HUES48 (cell line): ENCODE results near the gene DNAJC3.
"Not testable (repeated sequence)": the region's sequence is repeated elsewhere in the genome, so short reads cannot be mapped to it uniquely, and the experiment has no call there.

ENCODE experiments used
- H3K27ac ChIP-seq: one replicate; pipeline ENCODE4 v1.7.0; 2013; ENCODE audit warnings: low read depth, low read length, inconsistent platforms
- H3K27me3 ChIP-seq: 2 replicates; pipeline ENCODE4 v1.6.1; 2013; ENCODE audit warnings: mild to moderate bottlenecking, low read length; ENCODE audit not compliant: control insufficient read depth, insufficient read depth
- H3K36me3 ChIP-seq: 2 replicates; pipeline ENCODE4 v1.6.1; 2013; ENCODE audit warnings: low read length; ENCODE audit not compliant: control insufficient read depth, insufficient read depth
- H3K4me1 ChIP-seq: 2 replicates; pipeline ENCODE4 v1.6.1; 2013; ENCODE audit warnings: mild to moderate bottlenecking, low read length; ENCODE audit not compliant: control insufficient read depth, insufficient read depth
- H3K4me3 ChIP-seq: 2 replicates; pipeline ENCODE4 v1.5.1; 2013; ENCODE audit warnings: mild to moderate bottlenecking, low read depth, low read length
- H3K9ac ChIP-seq: 2 replicates; pipeline ENCODE4 v1.6.1; 2013; ENCODE audit warnings: mild to moderate bottlenecking, low read depth, low read length, moderate library complexity
- H3K9me3 ChIP-seq: 2 replicates; pipeline ENCODE4 v1.6.1; 2013; ENCODE audit warnings: low read length; ENCODE audit not compliant: control insufficient read depth, insufficient read depth

Gene DNAJC3

DNA sequence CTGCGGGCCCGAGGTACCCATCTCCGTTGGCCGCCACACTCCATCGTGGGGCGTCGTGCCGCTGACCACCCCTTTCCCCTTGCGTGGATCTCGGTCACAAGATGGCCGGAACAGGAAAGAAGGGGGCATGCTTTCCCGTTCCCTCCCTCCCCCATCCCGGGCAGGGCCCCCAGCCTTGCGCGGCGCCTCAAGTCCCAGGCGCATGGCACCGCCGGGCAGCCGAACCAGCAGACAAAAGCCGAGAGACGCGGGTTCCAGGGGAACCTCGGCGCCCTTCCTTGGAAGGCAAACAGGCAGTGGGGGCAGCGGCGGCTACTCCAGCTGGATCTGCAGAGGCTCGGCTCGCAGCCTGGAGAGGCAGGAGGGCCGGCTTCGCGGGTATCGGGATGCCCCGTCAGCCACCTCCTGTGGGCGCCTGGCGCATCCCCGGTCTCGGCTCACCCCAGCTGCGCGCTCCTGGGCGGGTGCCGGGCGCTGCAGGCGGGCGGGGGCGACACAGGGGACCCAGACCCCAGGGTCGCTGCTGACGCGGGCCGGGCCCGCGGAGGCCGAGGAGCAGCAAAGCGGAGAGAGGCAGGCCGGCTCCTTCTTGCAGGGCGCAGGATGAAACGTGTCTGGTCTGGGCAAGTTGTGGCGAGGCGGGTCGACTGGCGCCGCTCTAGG is 32.9 kb upstream of the DNAJC3 start:
- Histone ChIP-seq H3K36me3 (peaks cover 10% of the 10 kb centered on the region), H3K4me3 (peak overlapping the region; percentile 66)

DNA sequence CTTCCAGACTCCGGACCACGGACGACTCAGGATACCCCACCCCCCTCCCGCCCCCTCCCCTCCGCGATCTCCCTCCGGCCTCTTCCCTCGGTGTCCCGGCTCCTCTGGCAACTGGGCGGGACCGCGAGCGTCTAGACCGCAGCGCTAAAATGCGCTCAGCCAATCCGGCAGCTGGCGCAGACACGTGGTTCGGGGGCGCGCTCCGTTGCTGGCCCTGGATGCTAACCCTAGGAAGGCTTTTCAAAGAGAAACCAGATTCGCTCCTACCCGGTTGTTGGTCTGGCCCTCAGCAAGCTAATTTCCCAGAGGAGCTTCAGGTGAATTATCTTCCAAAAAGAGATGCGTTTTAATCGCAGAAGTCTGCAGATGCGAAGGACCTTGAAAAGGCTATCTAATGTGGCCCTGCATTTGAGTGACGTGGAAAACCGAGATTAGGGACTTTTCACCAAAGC is 32.3 kb upstream of the DNAJC3 start, which contains the start of gene DZIP1:
DZIP1 (minus strand) TSS at position 106 of the 452 bp plus-strand sequence. CDS start 2,677 bp downstream, outside the sequence.
- peaks cover 17% of the 10 kb centered on the region for H3K27me3 ChIP-seq
- peaks cover 26% of the 10 kb centered on the region for H3K4me1 ChIP-seq
- no peaks in the 10 kb centered on the region for H3K9me3 ChIP-seq
- H3K9ac ChIP-seq, result peak within 1 kb of the TSS; percentile 36
- H3K4me3 ChIP-seq, result peak within 1 kb of the TSS; percentile 66
- peak within 1 kb of the TSS; percentile 72 for H3K27ac ChIP-seq
- peaks cover 9% of the 10 kb centered on the region for H3K36me3 ChIP-seq

More for the DNA sequence above, 32.9 kb upstream of the DNAJC3 start:
- Histone ChIP-seq H3K27ac (peak overlapping the region; percentile 72), H3K9me3 (no peaks in the 10 kb centered on the region), H3K4me1 (peaks cover 26% of the 10 kb centered on the region), H3K27me3 (peaks cover 17% of the 10 kb centered on the region), H3K9ac (peak overlapping the region; percentile 36)

DNA sequence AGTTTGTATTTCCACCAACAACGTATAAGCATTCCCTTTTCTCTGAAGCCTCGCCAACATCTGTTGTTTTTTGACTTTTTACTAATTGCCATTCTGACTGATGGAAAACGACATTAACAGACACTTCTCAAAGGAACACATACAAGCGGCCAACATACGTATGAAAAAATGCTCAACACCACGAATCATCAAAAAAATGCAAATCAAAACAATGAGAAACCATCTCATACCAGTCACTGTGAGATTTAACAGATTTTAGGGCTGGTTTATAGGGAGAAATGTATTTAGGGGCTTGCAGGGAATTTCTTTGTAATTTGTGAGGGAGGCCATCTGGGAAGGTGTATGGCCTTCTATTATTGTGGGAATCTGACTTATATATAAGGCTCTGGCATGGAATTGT is 29.6 kb upstream of the DNAJC3 start:
- Histone ChIP-seq H3K27me3 (peaks cover 16% of the 10 kb centered on the region), H3K9ac (no peak overlapping the region), H3K4me1 (peaks cover 17% of the 10 kb centered on the region), H3K4me3 (no peak overlapping the region), H3K9me3 (no peaks in the 10 kb centered on the region; the same call in 1 of the 2 replicates), H3K27ac (no peak overlapping the region), H3K36me3 (no peaks in the 10 kb centered on the region)

- H3K36me3 ChIP-seq, result no peaks in the 10 kb centered on the region
- H3K4me3 ChIP-seq, result no peak overlapping the region
- no peaks in the 10 kb centered on the region for H3K27me3 ChIP-seq
- no peak overlapping the region for H3K27ac ChIP-seq
- no peak overlapping the region for H3K9ac ChIP-seq
- peaks cover 7% of the 10 kb centered on the region for H3K4me1 ChIP-seq
- H3K9me3 ChIP-seq, result no peaks in the 10 kb centered on the region; the same call in 1 of the 2 replicates
These were observed 26.2 kb upstream of the DNAJC3 start for GRCh38 chr13:95650696-95651095.

GRCh38 chr13:95652244-95652764 is 24.6 kb upstream of the DNAJC3 start:
- no peaks in the 10 kb centered on the region for H3K27me3 ChIP-seq
- no peak overlapping the region for H3K9ac ChIP-seq
- H3K9me3 ChIP-seq, result no peaks in the 10 kb centered on the region; the same call in 1 of the 2 replicates
- no peak overlapping the region for H3K27ac ChIP-seq
- no peaks in the 10 kb centered on the region for H3K36me3 ChIP-seq
- H3K4me1 ChIP-seq, result peaks cover 7% of the 10 kb centered on the region
- no peak overlapping the region for H3K4me3 ChIP-seq

DNA sequence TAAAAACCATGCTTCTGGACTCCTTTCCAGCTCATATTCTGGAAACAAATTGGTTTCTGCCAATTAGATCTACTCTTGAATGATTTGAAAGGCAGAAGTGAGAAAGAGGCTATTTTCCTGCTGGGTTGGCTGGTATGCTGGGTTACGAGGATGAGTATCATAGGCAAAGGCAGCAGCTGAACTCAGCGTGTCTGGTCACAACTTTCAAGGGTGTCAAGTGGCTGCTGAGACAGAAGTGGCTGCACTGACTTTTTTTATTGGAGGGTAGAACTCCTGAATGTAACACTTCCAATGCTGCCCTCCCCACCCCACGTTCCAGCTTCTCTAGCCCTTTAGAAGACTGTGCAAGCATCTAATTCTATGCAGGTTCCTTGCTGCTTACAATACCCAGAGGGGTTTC is 24.1 kb upstream of the DNAJC3 start:
- Histone ChIP-seq H3K4me1 (peaks cover 7% of the 10 kb centered on the region), H3K27ac (no peak overlapping the region), H3K9ac (no peak overlapping the region), H3K4me3 (no peak overlapping the region), H3K36me3 (no peaks in the 10 kb centered on the region), H3K9me3 (no peaks in the 10 kb centered on the region; the same call in 1 of the 2 replicates), H3K27me3 (no peaks in the 10 kb centered on the region)

GRCh38 chr13:95656386-95657015 is 20.4 kb upstream of the DNAJC3 start:
- no peaks in the 10 kb centered on the region for H3K36me3 ChIP-seq
- H3K9ac ChIP-seq, result no peak overlapping the region
- H3K9me3 ChIP-seq, result no peaks in the 10 kb centered on the region
- no peak overlapping the region for H3K27ac ChIP-seq
- no peak overlapping the region for H3K4me3 ChIP-seq
- peaks cover 7% of the 10 kb centered on the region for H3K4me1 ChIP-seq
- H3K27me3 ChIP-seq, result no peaks in the 10 kb centered on the region

DNA sequence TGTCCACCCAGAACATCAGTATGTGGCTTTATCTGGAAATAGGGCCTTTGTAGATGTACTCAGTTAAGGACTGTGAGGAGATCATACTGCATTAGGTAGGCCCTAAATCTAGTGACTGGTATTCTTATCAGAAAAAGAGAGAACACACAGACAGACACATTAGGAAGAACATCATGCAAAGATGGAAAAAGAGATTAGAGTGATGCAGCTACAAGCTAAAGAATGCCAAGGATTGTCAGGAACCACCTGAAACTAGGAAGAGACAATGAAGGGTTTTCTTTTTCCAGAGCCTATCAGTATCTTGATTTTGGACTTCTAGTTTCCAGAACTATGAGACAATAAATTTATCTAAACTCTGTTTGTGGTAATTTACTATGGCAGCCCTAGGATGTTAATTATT is 17.4 kb upstream of the DNAJC3 start:
- Histone ChIP-seq H3K27ac (no peak overlapping the region), H3K9me3 (no peaks in the 10 kb centered on the region), H3K4me3 (no peak overlapping the region), H3K36me3 (no peaks in the 10 kb centered on the region), H3K4me1 (no peaks in the 10 kb centered on the region), H3K27me3 (no peaks in the 10 kb centered on the region), H3K9ac (no peak overlapping the region)

DNA sequence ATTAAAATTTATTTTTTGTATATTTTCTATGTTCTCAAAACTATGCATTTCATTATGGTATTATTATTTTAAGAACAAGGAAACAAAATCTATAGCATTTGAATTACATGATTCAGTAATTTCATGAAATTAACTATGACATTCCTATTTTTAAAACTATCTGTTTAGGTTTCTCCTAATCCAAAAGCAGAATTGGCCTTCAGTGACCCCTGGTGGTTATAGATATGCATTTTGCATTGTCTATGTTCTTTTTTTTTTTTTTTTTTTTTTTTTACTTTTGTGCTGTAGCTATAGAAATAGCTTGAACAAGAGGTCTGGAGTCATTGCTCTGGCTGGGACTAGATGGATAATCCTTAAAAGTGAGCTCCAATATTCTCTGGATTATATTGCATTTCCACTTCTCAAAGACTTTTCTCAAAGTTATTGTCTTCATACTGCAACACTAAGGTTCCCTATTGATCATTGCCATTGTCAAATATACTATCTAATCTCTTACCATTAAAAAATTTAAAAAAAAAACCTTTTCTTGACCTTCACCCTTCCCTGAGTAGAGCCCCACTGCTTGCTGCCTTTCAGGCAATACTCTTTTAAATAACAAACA is 15.9 kb upstream of the DNAJC3 start:
- no peaks in the 10 kb centered on the region for H3K4me1 ChIP-seq
- no peak overlapping the region for H3K27ac ChIP-seq
- H3K9me3 ChIP-seq, result peaks cover 3% of the 10 kb centered on the region
- H3K9ac ChIP-seq, result no peak overlapping the region
- H3K36me3 ChIP-seq, result no peaks in the 10 kb centered on the region
- no peak overlapping the region for H3K4me3 ChIP-seq
- H3K27me3 ChIP-seq, result no peaks in the 10 kb centered on the region

GRCh38 chr13:95667235-95667634 is 9.7 kb upstream of the DNAJC3 start:
- H3K9ac ChIP-seq, H3K4me1 ChIP-seq, H3K36me3 ChIP-seq, H3K27me3 ChIP-seq, H3K4me3 ChIP-seq, H3K27ac ChIP-seq: not testable (repeated sequence)
- peaks cover 29% of the 10 kb centered on the region for H3K9me3 ChIP-seq

DNA sequence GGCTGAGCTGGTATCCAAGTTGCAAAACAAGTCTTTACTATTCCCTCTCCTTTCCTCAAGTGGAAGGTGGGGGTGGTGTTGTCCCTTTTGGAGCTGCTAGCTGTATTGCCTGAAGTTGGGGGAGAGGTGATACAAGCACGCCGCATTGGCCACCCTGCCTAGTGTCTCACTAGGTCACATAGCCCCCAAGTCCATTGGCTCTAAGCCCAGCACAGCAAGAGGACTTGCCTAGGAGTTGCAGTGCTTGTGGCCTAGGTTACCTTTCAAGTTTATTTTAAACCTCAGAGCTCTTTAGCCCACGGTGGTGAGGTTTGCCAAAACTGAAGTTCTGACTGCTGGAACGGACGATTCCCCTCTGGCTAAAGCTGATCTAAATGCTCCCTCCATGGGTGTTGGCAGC is 5.3 kb upstream of the DNAJC3 start:
- H3K36me3 ChIP-seq, result no peaks in the 10 kb centered on the region
- no peak overlapping the region for H3K27ac ChIP-seq

More for the DNA sequence above, 5.3 kb upstream of the DNAJC3 start:
- peaks cover 24% of the 10 kb centered on the region; the same call in 1 of the 2 replicates for H3K9me3 ChIP-seq
- H3K27me3 ChIP-seq, result no peaks in the 10 kb centered on the region
- no peak overlapping the region for H3K9ac ChIP-seq
- H3K4me3 ChIP-seq, result no peak overlapping the region
- H3K4me1 ChIP-seq, result 0 out of 2 replicates have a peak, but pooled peaks cover 7% of the 10 kb centered on the region
